GM12878 (cell line): ENCODE measurements around the gene ZNF775. TPM values are rescaled to one million over a fixed set of nuclear protein-coding genes. Genes with fewer than 3 reads are reported as not detected.

ENCODE experiments used
- ATAC-seq: fragments of 200-7000 bp; cut with Tn5 transposase; 3 replicates; pipeline ENCODE4 v1.9.1; 2020; ENCODE audit warnings: mild to moderate bottlenecking, moderate library complexity
- BruUV-seq: library from RNA; stranded (reverse); fragments of 400-500 nt; replicated peaks from 2 replicates; lab custom pipeline; 2021; lab: Mats Ljungman, UMichigan
- CTCF ChIA-PET: fragments of 300-600 bp; sonication (Branson Sonifier 250); formaldehyde crosslinking; extraction: SDS; loops from one replicate; lab custom pipeline; 2021; ENCODE audit warnings: inconsistent platforms; lab: Yijun Ruan, JAX
- POLR2A ChIA-PET: fragments of 350-600 bp; formaldehyde crosslinking; extraction: SDS; loops from one replicate; lab custom pipeline; 2021; ENCODE audit warnings: inconsistent platforms; lab: Charles Lee
- RAD21 ChIA-PET: fragments of 300-600 bp; sonication (Branson Sonifier 250); formaldehyde crosslinking; loops from one replicate; lab custom pipeline; 2023; ENCODE audit warnings: antibody characterized with exemption; ENCODE audit not compliant: unreplicated experiment; lab: Charles Lee
- SMC1A ChIA-PET: fragments of 300-600 bp; sonication (Branson Sonifier 250); formaldehyde crosslinking; loops from one replicate; lab custom pipeline; 2023; ENCODE audit not compliant: unreplicated experiment, uncharacterized antibody; lab: Charles Lee
- DNase-seq: peaks from one replicate; pipeline ENCODE4 v3.0.0-alpha.2; 2011; ENCODE audit warnings: low read depth, low spot score
- FAIRE-seq: peaks from 3 replicates; lab custom pipeline; 2011; peaks lifted over from hg19 to GRCh38; lab: Jason Lieb, UNC
- H2AFZ ChIP-seq: 2 replicates; pipeline ENCODE4 v1.6.0; 2011; ENCODE audit warnings: low read depth, low read length, control low read depth; ENCODE audit not compliant: control insufficient read depth
- H3K27ac ChIP-seq: 2 replicates; pipeline ENCODE4 v1.5.1; 2011; ENCODE audit warnings: control low read depth; ENCODE audit not compliant: control insufficient read depth, insufficient read depth
- H3K27me3 ChIP-seq, 2 experiments: replicated peaks in 1 of 2; 2 replicates each; pipeline versions ENCODE4 v1.6.0 to v1.6.1; 2011; ENCODE audit warnings: low read length in 1 of 2; ENCODE audit not compliant: control insufficient read depth in 2 of 2, insufficient read depth in 2 of 2
- H3K36me3 ChIP-seq, 2 experiments: 2 replicates each; pipeline ENCODE4 v1.5.1; 2011; ENCODE audit warnings: low read length in 1 of 2; ENCODE audit not compliant: control insufficient read depth in 2 of 2, insufficient read depth in 2 of 2
- H3K4me1 ChIP-seq: 2 replicates; pipeline ENCODE4 v1.6.1; 2011; ENCODE audit warnings: mild to moderate bottlenecking, low read length, moderate library complexity, mixed read lengths; ENCODE audit not compliant: control insufficient read depth, insufficient read depth
- H3K4me2 ChIP-seq: 2 replicates; pipeline ENCODE4 v1.6.0; 2011; ENCODE audit warnings: control low read depth; ENCODE audit not compliant: control insufficient read depth, insufficient read depth
- H3K4me3 ChIP-seq: fragments of 200-600 bp; sonication (generic); 2 replicates; pipeline ENCODE4 v1.5.1; 2016
- H3K79me2 ChIP-seq: 2 replicates; pipeline ENCODE4 v1.6.0; 2011; ENCODE audit warnings: low read length; ENCODE audit not compliant: control insufficient read depth, insufficient read depth
- H3K9ac ChIP-seq: 2 replicates; pipeline ENCODE4 v1.8.0; 2011; ENCODE audit warnings: low read length, control low read depth, mixed read lengths; ENCODE audit not compliant: control insufficient read depth, insufficient read depth
- H3K9me3 ChIP-seq: replicated peaks from 3 replicates; pipeline ENCODE4 v1.5.1; 2011; ENCODE audit warnings: mild to moderate bottlenecking, low read length; ENCODE audit not compliant: control insufficient read depth, insufficient read depth
- H4K20me1 ChIP-seq: 2 replicates; pipeline ENCODE4 v1.6.0; 2011; ENCODE audit not compliant: control insufficient read depth, insufficient read depth
- HDGF ChIP-seq: fragments of 450-650 bp; IDR thresholded peaks from 2 replicates; pipeline ENCODE4 v1.6.1; 2016; ENCODE audit warnings: antibody characterized with exemption
- NBN ChIP-seq: fragments of 450-650 bp; IDR thresholded peaks from 2 replicates; pipeline ENCODE4 v1.6.1; 2016
- NR2C2 ChIP-seq: IDR thresholded peaks from 2 replicates; pipeline ENCODE4 v1.6.1; 2011; ENCODE audit warnings: borderline replicate concordance, low read depth; ENCODE audit not compliant: control insufficient read depth, insufficient read length
- WGBS: methylation state at CpG from one replicate; pipeline ENCODE4 v1.1.6; 2016; ENCODE audit warnings: low lambda C conversion rate; ENCODE audit not compliant: insufficient replicate concordance, insufficient coverage; ENCODE audit errors: missing lambda C conversion rate; 5-methylcytosine and 5-hydroxymethylcytosine counted together
- in situ Hi-C: fragments of 300-500 bp; cut with MboI; formaldehyde crosslinking; loops from 9 replicates; pipeline ENCODE4 v1.14.3; 2018; ENCODE audit warnings: mixed read lengths
- intact Hi-C: fragments of 100-400 bp; cut with micrococcal nuclease; formaldehyde crosslinking; loops from one replicate; pipeline ENCODE4 v1.14.2; 2022; ENCODE audit not compliant: unreplicated experiment
- polyA plus RNA-seq, 11 experiments: library from polyadenylated mRNA; depleted of rRNA in 4 of 11; unstranded in 6 of 11; stranded (reverse) in 5 of 11; fragments of >200 nt; fragmentation: Nextera tagmentation in 4 of 11; fragmentation: Illumina TruSeq in 1 of 11; extraction: Ambion mirVana in 4 of 11; extraction: Trizol in 1 of 11; gene quantifications; 1 replicate in 1 of 11; 2 replicates in 10 of 11; pipeline versions ENCODE4 v1.2.1 to v1.2.3, GENCODE V29; 2011 to 2016; ENCODE audit warnings: inconsistent platforms in 2 of 11, missing spikeins in 2 of 11, low read depth in 1 of 11
- total RNA-seq, 4 experiments: library from RNA; depleted of rRNA in 3 of 4; stranded (reverse); fragments of >200 nt in 3 of 4; fragmentation: Illumina TruSeq in 1 of 4; extraction: Trizol in 1 of 4; gene quantifications; 2 replicates each; pipeline versions ENCODE4 v1.2.1 to v1.2.3, GENCODE V29; 2013 to 2021
- TF ChIP-seq, protein P1 (sequence below): IDR thresholded peaks from 2 replicates; pipeline ENCODE4 v1.6.1; 2012; ENCODE audit warnings: low read depth, low read length, improper control_type of control experiment

The ZNF775 gene
- total and polyA plus RNA-seq, 10 of the 15 experiments (the other 5 are each of a cell fraction or from before 2014, with no cell fraction given), result 0.05 to 14.3 (median 2.1) TPM

DNA sequence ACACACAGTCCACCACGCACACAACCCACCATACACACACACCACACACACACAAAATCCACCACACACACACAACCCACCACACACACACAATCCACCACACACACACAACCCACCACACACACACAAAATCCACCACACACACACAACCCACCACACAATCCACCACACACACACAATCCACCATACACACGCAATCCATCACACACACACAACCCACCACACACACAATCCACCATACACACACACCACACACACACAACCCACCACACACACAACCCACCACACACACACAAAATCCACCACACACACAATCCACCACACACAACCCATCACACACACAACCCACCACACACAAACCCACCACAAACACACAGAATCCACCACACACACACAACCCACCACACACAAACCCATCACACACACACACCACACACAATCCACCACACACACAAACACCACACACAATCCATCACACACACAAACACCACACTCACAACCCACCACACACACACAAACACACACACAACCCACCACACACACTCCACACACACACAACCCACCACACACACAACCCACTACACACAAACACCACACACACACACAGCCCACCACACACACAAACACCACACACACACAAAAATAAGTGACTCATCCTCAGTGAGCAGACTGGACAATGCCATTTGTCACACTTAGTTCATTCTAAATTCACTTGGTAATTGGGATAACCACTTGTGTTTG, 19.3 kb upstream of the ZNF775 start:
- TF ChIP-seq HDGF (peak; percentile 25; the same call in 1 of the 2 replicates), NR2C2 (peak; percentile 12), NBN (0 out of 2 replicates have a peak, but pooled peaks have one; percentile 34)
- TF ChIP-seq, protein P1, sequence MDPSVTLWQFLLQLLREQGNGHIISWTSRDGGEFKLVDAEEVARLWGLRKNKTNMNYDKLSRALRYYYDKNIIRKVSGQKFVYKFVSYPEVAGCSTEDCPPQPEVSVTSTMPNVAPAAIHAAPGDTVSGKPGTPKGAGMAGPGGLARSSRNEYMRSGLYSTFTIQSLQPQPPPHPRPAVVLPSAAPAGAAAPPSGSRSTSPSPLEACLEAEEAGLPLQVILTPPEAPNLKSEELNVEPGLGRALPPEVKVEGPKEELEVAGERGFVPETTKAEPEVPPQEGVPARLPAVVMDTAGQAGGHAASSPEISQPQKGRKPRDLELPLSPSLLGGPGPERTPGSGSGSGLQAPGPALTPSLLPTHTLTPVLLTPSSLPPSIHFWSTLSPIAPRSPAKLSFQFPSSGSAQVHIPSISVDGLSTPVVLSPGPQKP, result no peak
- ATAC-seq, result no peak
- in situ Hi-C loops, result loop anchor here (5.0 kb wide), 1 partner anchor 53 kb away; no protein-coding TSS in a partner anchor
- Histone ChIP-seq H3K9ac (no peak overlapping the region), H3K9me3 (no peaks in the 10 kb centered on the region), H3K4me1 (peaks cover 32% of the 10 kb centered on the region), H3K4me3 (no peak overlapping the region), H3K27ac (no peak overlapping the region), H3K27me3 (no peaks in the 10 kb centered on the region), H4K20me1 (no peaks in the 10 kb centered on the region), H3K79me2 (no peaks in the 10 kb centered on the region), H3K36me3 (no peaks in the 10 kb centered on the region), H2AFZ (no peak overlapping the region), H3K4me2 (no peak overlapping the region)
- SMC1A ChIA-PET, result no interaction called here
- no peak for DNase-seq
- RAD21 ChIA-PET, result no interaction called here
- 100% methylated on average over 2 of the region's 2 CpGs for WGBS
- POLR2A ChIA-PET, result no interaction called here
- FAIRE-seq, result no peak
- intact Hi-C loops, result loop anchor here (5.0 kb wide), 1 partner anchor 37 kb away; the partner anchor contains the start of genes ACTR3C and LRRC61
- CTCF ChIA-PET, result no interaction called here
- no TSS peak for BruUV-seq
